GM18867 (cell line): ENCODE measurements around the gene GALNT16.
"Not testable (repeated sequence)": the region's sequence is repeated elsewhere in the genome, so short reads cannot be mapped to it uniquely, and the experiment has no call there.

ENCODE experiments used
- ATAC-seq: cut with Tn5 transposase; IDR thresholded peaks from one replicate; pipeline ENCODE4 v1.9.1; 2021; ENCODE audit warnings: mild to moderate bottlenecking, moderate library complexity; ENCODE audit not compliant: unreplicated experiment

Gene GALNT16

GRCh38 chr14:69358966-69359365 is 99.0 kb downstream of the GALNT16 start:
- ATAC-seq = no peak

DNA sequence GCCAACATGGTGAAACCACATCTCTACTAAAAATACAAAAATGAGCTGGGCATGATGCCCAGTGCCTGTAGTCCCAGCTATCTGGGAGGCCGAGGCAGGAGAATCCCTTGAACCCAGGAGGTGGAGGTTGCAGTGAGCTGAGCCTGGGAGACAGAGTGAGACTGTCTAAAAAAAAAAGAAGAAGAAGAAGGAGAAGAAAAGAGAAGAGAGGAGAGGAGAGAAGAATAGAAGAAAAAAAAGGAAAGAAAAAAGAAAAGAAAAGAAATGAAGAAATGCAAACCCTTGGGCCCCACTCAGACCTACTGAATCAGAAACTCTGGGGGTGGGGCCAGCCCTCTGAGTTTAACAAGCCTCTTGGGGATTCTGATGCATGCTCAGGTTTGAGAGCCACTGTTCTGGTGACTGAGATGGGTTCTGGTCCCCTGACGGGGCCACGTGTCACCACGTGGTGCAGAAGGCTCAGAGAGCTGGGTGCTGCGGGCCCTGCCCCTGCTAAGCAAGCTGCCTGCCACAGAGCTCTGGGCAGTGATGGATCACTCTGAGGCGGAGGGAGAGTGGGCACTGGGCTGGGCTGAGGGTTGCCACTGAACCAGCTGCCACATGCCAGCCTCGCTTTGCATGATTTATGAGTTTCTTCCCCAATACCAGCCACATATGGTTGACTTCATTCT is 100.6 kb downstream of the GALNT16 start:
- ATAC-seq = no peak

DNA sequence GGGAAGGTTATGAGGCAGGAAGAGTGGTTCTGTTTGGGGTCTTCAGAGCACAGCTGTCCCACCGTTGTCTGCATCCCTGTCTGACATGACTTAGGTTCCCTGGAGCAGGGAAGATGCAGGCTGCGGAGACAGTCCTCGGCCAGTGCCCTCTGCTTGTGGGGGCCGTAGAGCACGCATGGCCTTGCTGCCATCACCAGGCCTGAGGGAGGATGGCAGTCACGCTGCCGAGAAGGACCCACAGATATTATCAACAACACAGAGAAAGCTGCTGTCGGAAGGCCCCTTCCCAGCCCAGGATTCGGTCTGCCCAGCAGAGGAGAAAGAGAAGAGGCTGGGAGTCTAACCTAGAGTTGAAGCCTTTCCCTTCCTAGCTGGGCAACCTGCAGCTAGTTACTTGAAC is 103.1 kb downstream of the GALNT16 start:
- no peak for ATAC-seq

GRCh38 chr14:69363964-69364363 is 104.0 kb downstream of the GALNT16 start:
- ATAC-seq = no peak

DNA sequence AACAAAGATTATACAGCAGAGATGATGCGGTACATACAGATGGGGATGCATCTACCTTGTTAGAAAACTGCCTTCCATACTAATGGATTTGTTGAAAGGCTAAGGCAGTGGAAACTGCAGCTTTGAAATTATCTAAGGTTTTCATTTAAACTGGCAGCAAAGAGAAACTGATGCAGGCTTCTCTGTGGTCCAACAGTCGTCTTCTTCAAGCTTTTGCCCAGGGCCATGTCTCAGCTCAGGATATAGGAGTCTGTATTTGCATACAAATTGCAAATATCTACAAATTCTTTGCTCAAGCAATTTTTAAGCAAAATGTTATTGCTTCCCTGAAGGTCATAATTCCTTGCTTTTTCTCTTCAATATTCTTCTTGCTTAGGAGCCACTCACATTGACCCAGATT is 104.4 kb downstream of the GALNT16 start:
- ATAC-seq = no peak

- ATAC-seq = no peak
Measured at GRCh38 chr14:69366069-69366468, 106.1 kb downstream of the GALNT16 start.

- no peak for ATAC-seq
Measured at GRCh38 chr14:69366761-69367160, 106.8 kb downstream of the GALNT16 start.

- no peak for ATAC-seq
Measured at GRCh38 chr14:69368381-69368780, 108.4 kb downstream of the GALNT16 start.

DNA sequence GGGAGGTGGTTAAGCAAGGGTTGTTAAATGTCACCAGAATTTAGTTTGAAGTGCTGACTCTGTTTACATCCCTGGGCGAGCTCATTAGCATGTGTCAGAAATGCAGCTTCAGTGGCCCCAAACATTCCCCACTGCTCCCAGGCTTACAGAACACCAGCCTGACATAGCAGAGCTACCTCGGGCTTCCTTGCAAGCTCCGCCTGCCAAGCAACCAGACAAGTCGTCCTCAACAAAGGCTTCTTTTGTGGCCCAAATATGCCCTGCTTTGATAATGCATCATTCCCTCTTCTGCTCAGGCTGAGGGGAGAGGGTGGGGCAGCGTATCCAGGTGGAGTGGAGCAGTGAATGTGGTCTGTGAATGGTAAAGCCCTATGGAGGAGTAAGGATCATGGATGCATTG is 110.1 kb downstream of the GALNT16 start:
- ATAC-seq = no peak

- no peak for ATAC-seq
Measured at GRCh38 chr14:69372146-69372545, 112.2 kb downstream of the GALNT16 start.

DNA sequence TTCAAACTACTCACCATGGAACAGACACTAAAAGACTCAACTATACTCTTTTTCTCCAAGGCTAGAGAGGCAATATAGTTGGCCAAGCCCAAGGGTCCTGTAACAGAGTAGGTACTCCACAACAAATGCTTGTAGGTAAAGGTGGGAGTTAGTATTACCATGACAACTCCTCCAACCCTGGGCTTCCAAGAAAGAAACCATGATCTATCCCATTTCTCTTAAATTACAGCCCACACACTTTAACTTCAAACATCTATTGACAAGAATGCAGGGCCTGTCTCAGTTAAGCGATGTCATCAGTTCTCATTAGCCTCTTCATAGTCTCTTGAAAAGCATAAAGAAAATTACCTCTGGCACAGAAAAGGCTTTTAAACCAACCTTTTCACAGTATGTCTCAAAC is 113.1 kb downstream of the GALNT16 start:
- ATAC-seq = no peak

GRCh38 chr14:69374235-69374634 is 114.3 kb downstream of the GALNT16 start:
- ATAC-seq = no peak

DNA sequence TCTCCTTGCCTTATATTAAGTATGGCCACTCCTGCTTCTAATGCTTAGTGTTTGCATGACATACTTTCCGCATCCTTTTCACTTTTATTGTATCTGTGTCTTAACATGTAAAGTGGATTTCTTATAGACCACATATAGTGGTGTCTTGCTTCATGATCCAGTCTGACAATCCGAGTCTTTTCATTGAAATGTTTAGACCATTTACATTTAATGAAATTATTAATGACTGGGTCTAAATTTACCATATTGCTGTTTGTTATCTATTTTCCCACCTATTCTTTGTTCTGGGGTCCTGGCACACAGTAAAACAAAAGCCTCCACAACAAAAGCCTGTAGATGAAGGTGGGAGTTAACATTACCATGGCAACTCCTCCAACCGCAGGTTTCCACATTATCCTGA is 115.2 kb downstream of the GALNT16 start:
- no peak for ATAC-seq

- ATAC-seq = no peak
Measured at GRCh38 chr14:69375722-69376121, 115.8 kb downstream of the GALNT16 start.

DNA sequence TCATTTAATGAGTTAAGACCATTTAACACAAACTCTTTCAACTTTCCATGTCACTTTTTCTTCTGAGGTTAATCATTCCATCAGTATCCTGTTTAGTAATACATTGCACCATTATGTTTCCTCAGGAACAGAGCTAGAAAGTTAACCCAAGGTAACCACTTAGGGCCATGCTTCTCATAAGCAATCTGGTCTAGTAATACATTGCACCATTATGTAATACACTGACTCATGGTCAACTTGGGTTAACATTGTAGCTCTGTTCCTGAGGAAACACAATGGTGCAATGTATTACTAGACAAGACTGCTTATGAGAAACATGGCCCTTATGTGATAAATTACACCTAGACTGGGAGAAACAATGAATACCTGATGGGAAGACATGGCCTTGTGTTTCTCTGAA is 116.5 kb downstream of the GALNT16 start:
- no peak for ATAC-seq

DNA sequence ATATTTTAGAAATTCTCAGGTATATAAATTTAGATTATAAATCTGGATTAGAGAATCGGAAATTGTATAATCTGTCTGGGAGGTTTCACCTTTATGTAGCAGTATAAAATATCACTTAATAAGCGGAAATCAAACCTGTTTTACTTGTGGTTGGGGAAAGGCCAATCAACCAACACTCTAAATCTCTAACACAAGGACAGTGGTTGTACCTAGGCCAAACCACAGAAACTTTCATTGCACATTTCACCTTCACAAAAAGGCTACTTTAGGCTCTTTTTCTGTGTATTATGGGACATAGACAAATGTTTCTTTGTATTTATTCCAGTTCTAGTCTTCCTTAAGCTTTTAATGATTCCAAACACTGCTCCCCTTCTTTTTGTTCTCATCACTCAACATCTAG is 118.3 kb downstream of the GALNT16 start:
- ATAC-seq = no peak

- ATAC-seq = no peak
Measured at GRCh38 chr14:69387311-69387710, 127.4 kb downstream of the GALNT16 start.

DNA sequence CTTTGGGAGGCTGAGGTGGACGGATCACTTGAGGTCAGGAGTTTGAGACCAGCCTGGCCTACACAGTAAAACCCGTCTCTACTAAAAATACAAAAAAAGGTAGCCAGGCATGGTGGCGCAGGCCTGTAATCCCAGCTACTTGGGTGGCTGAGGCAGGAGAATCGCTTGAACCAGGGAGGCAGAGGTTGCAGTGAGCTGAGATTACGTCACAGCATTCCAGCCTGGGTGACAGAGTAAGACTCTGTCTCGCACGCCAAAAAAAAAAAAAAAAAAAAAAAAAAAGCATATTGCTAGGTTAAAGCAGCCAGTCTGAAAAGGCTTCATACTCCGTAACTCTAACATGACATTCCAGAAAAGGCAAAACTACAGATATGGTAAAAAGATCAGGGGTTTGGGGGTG is 131.4 kb downstream of the GALNT16 start:
- ATAC-seq = not testable (repeated sequence)

DNA sequence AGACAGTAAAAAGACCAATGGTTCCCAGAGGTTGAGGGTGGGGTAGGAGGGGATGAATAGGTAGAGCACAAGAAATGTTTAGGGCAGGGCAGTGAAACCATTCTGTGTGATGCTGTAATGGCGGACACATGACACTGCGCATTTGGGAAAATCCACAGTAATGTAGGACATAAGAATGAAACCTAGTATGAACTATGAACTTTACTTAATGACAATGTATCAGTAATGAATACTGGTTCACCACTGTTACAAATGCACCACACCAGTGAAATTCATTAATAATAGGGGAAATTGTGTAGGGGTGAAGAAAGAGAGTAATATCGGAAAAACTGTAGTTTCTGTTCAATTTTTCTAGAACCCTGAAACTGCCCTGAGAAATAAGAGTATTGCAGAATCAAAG is 132.5 kb downstream of the GALNT16 start:
- ATAC-seq = no peak

DNA sequence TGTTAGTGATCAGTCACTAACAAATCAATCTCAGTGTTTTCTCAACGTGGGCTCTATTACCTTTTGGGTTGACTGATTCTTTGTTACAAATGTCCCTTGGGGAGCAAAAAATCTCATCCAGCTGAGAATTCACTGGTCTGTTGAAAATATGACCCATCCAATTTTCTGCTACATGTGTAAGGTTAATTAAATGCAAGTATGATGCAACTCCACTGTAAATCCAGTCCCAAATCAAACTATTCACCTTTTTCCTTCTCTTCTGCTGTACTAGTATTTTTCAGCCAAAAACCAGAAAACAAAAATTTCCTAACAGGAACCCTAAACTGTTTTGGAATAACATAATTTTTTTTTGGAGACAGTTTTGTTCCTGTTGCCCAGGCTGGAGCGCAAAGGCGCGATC is 136.0 kb downstream of the GALNT16 start:
- no peak for ATAC-seq

DNA sequence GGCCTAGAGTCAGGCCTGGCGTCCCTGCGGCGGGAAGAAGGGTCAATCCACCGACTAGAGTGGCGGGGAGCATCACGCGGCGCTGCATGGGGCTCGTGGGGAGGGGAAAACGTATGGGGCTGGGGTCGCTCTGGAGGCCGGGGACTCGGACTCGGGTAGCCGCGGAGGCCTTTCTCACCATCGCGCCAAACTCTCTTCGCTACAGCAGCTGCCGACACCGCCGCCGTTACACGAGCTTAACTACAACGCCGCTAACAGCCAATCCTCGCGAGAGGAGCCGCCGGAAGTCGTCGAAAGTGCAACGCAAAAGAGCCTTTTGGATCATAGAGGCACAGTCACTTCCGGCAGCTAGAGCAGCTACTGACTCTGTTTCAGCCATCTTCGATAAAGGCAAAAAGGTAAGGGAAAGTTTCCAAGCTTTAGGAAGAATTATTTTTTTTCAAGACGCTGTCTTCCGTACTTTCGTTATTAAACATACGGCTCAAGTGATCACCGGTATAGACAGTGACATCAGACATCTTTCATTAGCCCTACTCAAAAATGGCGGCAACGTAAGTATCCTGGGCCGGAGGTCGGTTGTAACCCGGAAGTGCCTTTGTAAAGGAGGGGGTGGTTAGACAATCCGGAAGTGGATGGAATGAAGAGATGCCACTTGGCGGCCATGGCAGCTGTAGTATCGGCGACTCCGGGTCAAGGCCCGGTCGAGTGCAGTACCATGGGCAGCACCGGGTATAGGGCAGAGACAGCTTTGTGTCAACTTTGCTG is 138.3 kb downstream of the GALNT16 start, which contains the start of the genes ERH and SLC39A9:
Gene ERH, minus strand, starts transcription at position 247 of the 765 bp plus-strand sequence. Its CDS starts 66 bp downstream, at position 181.
Gene SLC39A9, plus strand, starts transcription at position 640 of the 765 bp plus-strand sequence. CDS start 678 bp downstream, outside the sequence.
- ATAC-seq = peak; percentile 84

DNA sequence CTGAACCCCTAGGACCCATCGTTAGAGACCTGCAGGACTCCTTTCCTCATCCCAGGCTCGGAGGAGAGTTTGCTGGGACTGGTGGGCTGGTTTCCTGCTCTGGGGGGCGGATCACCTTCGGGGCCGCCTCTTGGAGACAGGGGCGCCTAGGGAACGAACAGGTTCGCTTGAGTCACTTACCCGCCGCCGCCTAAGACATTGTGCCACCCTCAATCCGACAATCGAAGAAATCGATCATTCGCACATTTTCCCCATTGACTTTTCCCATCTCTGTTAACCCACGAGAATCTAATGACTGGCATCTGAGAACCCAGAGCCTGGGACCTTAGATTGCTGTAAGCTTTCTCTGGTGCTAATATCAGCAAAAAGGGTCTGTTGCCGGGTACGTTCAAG is 138.9 kb downstream of the GALNT16 start:
- peak; percentile 8 for ATAC-seq
